VCaP (cell line): ENCODE data around the gene SRRM4.

ENCODE experiments used
- H3K27ac ChIP-seq: fragments of 450-650 bp; 2 replicates; pipeline ENCODE4 v1.5.1; 2017
- TF ChIP-seq, protein P1 (sequence below): fragments of 450-650 bp; conservative IDR thresholded peaks from 2 replicates; pipeline ENCODE4 v1.5.1; 2017; ENCODE audit warnings: mild to moderate bottlenecking, moderate library complexity

The SRRM4 gene

GRCh38 chr12:118981285-118982211, at the start of gene SRRM4:
Gene SRRM4 (plus strand): TSS chr12:118981541. CDS start chr12:118981883, 342 bp downstream.
- peak within 1 kb of the TSS; percentile 78 for H3K27ac ChIP-seq
- TF ChIP-seq, protein P1, sequence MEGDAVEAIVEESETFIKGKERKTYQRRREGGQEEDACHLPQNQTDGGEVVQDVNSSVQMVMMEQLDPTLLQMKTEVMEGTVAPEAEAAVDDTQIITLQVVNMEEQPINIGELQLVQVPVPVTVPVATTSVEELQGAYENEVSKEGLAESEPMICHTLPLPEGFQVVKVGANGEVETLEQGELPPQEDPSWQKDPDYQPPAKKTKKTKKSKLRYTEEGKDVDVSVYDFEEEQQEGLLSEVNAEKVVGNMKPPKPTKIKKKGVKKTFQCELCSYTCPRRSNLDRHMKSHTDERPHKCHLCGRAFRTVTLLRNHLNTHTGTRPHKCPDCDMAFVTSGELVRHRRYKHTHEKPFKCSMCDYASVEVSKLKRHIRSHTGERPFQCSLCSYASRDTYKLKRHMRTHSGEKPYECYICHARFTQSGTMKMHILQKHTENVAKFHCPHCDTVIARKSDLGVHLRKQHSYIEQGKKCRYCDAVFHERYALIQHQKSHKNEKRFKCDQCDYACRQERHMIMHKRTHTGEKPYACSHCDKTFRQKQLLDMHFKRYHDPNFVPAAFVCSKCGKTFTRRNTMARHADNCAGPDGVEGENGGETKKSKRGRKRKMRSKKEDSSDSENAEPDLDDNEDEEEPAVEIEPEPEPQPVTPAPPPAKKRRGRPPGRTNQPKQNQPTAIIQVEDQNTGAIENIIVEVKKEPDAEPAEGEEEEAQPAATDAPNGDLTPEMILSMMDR = no peak

- H3K27ac ChIP-seq = no peak overlapping the region
- TF ChIP-seq, protein P1 = no peak
Observed at GRCh38 chr12:118946256-118946655, 35.1 kb upstream of the SRRM4 start.

DNA sequence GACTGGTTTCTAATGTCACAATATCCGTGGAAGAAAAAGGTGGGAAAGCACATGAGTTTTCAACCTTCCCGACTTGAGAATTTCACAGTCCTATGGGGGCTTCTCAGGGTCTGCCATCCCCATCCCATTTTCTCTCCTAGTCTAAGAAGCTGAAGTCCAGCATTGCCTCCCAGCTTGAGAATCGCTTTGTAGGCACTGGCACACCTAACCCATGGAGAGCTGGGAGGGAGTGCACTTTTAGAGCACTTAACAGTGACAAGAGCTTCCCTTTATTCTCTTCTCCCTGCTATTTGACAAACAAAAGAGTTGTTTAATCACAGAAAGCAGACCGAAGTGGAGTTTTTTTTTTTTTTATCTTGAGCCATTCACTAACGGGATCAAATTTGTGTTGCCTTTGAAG, 22.8 kb upstream of the SRRM4 start:
- TF ChIP-seq, protein P1 = no peak

DNA sequence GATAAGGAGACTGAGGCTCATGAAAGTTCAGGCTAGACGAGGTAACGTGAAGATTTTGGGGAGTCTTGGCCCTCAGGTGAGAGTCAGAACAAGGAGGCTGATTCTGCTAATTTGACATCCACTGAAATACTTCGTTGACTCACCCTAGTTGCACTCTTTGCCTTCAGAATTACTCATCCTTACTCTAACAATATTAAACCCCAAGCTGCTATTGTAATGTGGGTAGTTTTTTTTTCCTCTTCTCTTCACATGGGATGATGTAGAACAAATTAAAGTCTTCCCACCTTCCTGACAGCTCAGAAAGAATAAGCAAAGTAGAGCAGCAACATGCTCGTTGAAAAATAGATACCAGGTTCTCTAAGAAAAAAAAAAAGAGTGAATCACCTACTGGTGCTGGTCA, 22.0 kb upstream of the SRRM4 start:
- TF ChIP-seq, protein P1 = no peak
- H3K27ac ChIP-seq = no peak overlapping the region

More for the DNA sequence above, 22.8 kb upstream of the SRRM4 start:
- no peak overlapping the region for H3K27ac ChIP-seq

GRCh38 chr12:118959985-118960560, 21.3 kb upstream of the SRRM4 start:
- TF ChIP-seq, protein P1 = no peak
- H3K27ac ChIP-seq = no peak overlapping the region

DNA sequence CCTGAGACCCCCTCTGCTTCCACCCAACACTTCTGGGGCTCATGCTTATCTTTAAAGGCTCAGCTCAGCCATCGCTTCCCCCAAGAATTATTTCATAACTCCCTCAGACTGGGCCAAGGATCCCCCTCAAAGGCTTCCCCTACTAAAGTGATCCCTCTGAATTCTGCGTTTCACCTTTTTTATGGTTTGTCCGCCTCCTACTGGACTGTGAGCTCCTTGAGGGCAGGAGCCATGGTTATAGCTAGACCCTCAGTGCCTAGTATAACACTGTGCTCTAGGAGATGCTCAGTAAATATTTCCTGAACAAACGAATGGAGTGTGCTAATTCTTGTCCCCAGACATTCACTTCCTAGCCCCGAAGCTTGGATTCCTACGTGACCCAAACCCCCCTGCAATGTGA, 20.5 kb upstream of the SRRM4 start:
- TF ChIP-seq, protein P1 = no peak
- H3K27ac ChIP-seq = no peak overlapping the region

- TF ChIP-seq, protein P1 = no peak
- no peak overlapping the region for H3K27ac ChIP-seq
Observed at GRCh38 chr12:118964988-118965387, 16.4 kb upstream of the SRRM4 start.
